ENCODE results near the gene ZNF540.

DNA sequence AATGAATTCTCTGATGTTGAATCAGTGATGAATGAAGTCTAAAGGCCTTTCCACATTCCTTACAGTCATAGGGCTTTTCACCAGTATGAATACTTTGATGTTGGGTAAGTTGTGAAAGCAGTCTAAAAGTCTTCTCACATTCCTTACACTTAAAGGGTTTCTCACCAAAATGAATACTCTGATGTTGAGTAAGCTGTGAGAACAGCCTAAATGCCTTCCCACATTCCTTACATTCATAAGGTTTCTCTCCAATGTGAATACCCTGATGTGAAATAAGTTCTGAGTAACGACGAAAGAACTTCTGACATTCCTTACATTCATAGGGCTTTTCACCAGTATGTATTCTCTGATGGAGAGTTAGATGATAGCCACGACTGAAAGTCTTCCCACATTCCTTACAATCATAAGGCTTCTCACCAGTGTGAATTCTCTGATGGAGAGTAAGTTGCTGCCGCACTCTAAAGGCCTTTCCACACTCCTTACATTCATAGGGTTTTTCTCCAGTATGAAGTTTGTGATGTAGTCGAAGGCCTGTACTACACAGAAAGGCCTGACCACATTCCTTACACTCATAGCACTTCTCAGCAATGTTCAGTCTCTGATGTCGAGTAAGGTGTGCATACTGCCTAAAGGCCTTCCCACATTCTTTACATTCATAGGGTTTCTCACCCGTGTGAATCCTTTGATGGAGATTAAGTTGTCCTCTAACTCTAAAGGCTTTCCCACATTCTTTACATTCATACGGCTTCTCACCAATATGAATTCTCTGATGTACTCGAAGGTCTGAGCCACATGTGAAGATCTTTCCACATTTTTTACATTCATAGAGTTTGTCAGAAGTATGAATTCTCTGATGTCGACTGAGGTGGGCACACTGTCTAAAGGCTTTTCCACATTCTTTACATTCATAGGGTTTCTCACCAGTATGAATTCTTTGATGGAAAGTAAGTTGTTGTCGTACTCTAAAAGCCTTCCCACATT lies 40.7 kb downstream of the ZNF540 start:
- TF ChIP-seq, protein P1, sequence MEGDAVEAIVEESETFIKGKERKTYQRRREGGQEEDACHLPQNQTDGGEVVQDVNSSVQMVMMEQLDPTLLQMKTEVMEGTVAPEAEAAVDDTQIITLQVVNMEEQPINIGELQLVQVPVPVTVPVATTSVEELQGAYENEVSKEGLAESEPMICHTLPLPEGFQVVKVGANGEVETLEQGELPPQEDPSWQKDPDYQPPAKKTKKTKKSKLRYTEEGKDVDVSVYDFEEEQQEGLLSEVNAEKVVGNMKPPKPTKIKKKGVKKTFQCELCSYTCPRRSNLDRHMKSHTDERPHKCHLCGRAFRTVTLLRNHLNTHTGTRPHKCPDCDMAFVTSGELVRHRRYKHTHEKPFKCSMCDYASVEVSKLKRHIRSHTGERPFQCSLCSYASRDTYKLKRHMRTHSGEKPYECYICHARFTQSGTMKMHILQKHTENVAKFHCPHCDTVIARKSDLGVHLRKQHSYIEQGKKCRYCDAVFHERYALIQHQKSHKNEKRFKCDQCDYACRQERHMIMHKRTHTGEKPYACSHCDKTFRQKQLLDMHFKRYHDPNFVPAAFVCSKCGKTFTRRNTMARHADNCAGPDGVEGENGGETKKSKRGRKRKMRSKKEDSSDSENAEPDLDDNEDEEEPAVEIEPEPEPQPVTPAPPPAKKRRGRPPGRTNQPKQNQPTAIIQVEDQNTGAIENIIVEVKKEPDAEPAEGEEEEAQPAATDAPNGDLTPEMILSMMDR (IDR thresholded peaks at IDR 0.05): no peak
- TF ChIP-seq POLR2A (IDR thresholded peaks at IDR 0.05) (no peak), POLR2AphosphoS5 (IDR thresholded peaks at IDR 0.05) (no peak)

All from breast epithelium (tissue), 3 donors.